Right atrium auricular region (tissue), 2 donors: Measurements from ENCODE around the gene RNLS. TPM values are rescaled to one million over a fixed set of nuclear protein-coding genes. Genes with fewer than 3 reads are reported as not detected.

Source experiments
- DNase-seq: peaks from one replicate; pipeline ENCODE4 v3.0.0-alpha.2; 2019; ENCODE audit warnings: low spot score
- H3K27ac ChIP-seq, 2 donors: fragments of 200-600 bp; sonication (generic); 1 replicate in 1 of 2; 2 replicates in 1 of 2; pipeline ENCODE4 v1.5.1; 2016 to 2019
- H3K27me3 ChIP-seq, 2 donors: fragments of 200-600 bp; sonication (generic); one replicate each; pipeline versions ENCODE4 v1.5.1 to v1.6.0; 2017 to 2019
- H3K36me3 ChIP-seq: fragments of 200-600 bp; sonication (generic); one replicate; pipeline ENCODE4 v1.5.1; 2016
- H3K4me1 ChIP-seq, 2 donors: fragments of 200-600 bp; sonication (generic); one replicate each; pipeline versions ENCODE4 v1.5.1 to v1.6.0; 2017 to 2019
- H3K4me3 ChIP-seq, 2 donors: fragments of 200-600 bp; sonication (generic); 1 replicate in 1 of 2; 2 replicates in 1 of 2; pipeline ENCODE4 v1.5.1; 2017 to 2019; ENCODE audit warnings: mild to moderate bottlenecking in 1 of 2, moderate library complexity in 1 of 2
- H3K9me3 ChIP-seq, 2 donors: fragments of 200-600 bp; sonication (generic); one replicate each; pipeline ENCODE4 v1.5.1; 2019
- CTCF ChIP-seq, 2 donors: fragments of 200-600 bp; sonication (generic); IDR thresholded peaks; one replicate each; pipeline ENCODE4 v1.5.1; 2019; ENCODE audit warnings: antibody characterized with exemption in 2 of 2
- total RNA-seq, 2 donors: library from RNA; depleted of rRNA; stranded (reverse); fragments of >200 nt; gene quantifications; one replicate each; pipeline ENCODE4 v1.1.0, GENCODE V29; 2016

The RNLS gene
- total RNA-seq, 2 donors from 2014 or later, result 14.9 to 26.8 TPM

GRCh38 chr10:88534072-88534665 is 48.9 kb downstream of the RNLS start:
- no peaks in the 10 kb centered on the region for H3K36me3 ChIP-seq
- H3K9me3 ChIP-seq, result no peaks in the 10 kb centered on the region
- no peaks in the 10 kb centered on the region for H3K4me1 ChIP-seq
- no peak for TF ChIP-seq CTCF (IDR thresholded peaks at IDR 0.05)
- H3K27ac ChIP-seq, result no peak overlapping the region
- no peaks in the 10 kb centered on the region for H3K27me3 ChIP-seq
- no peak overlapping the region for H3K4me3 ChIP-seq
- no peak for DNase-seq

GRCh38 chr10:88531392-88532052 is 51.6 kb downstream of the RNLS start:
- no peaks in the 10 kb centered on the region for H3K9me3 ChIP-seq
- H3K27ac ChIP-seq, result no peak overlapping the region
- TF ChIP-seq CTCF (IDR thresholded peaks at IDR 0.05), result no peak
- H3K4me1 ChIP-seq, result no peaks in the 10 kb centered on the region
- H3K36me3 ChIP-seq, result no peaks in the 10 kb centered on the region
- no peaks in the 10 kb centered on the region for H3K27me3 ChIP-seq
- DNase-seq, result no peak
- H3K4me3 ChIP-seq, result no peak overlapping the region

- no peak overlapping the region for H3K4me3 ChIP-seq
- H3K36me3 ChIP-seq, result no peaks in the 10 kb centered on the region
- no peaks in the 10 kb centered on the region for H3K4me1 ChIP-seq
- no peaks in the 10 kb centered on the region for H3K9me3 ChIP-seq
- no peaks in the 10 kb centered on the region for H3K27me3 ChIP-seq
- TF ChIP-seq CTCF (IDR thresholded peaks at IDR 0.05), result no peak
- no peak overlapping the region for H3K27ac ChIP-seq
- DNase-seq, result no peak
These were observed 52.3 kb downstream of the RNLS start for GRCh38 chr10:88530629-88531391.

- no peak for TF ChIP-seq CTCF (IDR thresholded peaks at IDR 0.05)
- H3K4me3 ChIP-seq, result no peak overlapping the region
- H3K36me3 ChIP-seq, result no peaks in the 10 kb centered on the region
- H3K4me1 ChIP-seq, result no peaks in the 10 kb centered on the region
- no peak overlapping the region for H3K27ac ChIP-seq
- H3K9me3 ChIP-seq, result no peaks in the 10 kb centered on the region
- DNase-seq, result no peak
- H3K27me3 ChIP-seq, result no peaks in the 10 kb centered on the region
These were observed 53.0 kb downstream of the RNLS start for GRCh38 chr10:88530093-88530492.

- H3K4me1 ChIP-seq, result no peaks in the 10 kb centered on the region
These were observed 54.1 kb downstream of the RNLS start for GRCh38 chr10:88528806-88529570.

More at GRCh38 chr10:88528806-88529570, 54.1 kb downstream of the RNLS start:
- H3K27ac ChIP-seq, result no peak overlapping the region
- DNase-seq, result no peak
- H3K27me3 ChIP-seq, result no peaks in the 10 kb centered on the region
- no peaks in the 10 kb centered on the region for H3K36me3 ChIP-seq
- no peak for TF ChIP-seq CTCF (IDR thresholded peaks at IDR 0.05)
- no peak overlapping the region for H3K4me3 ChIP-seq
- H3K9me3 ChIP-seq, result no peaks in the 10 kb centered on the region
